Activated CD4-positive, alpha-beta T cell treated with anti-CD3 and anti-CD28 coated beads for 48 hours (primary cell): ENCODE data around the gene UMAD1.
"Not testable (repeated sequence)": the region's sequence is repeated elsewhere in the genome, so short reads cannot be mapped to it uniquely, and the experiment has no call there.

Source experiments
- DNase-seq: peaks from one replicate; pipeline ENCODE4 v3.0.0-alpha.2; 2020

The UMAD1 gene

GRCh38 chr7:7808156-7808555, 167.6 kb downstream of the UMAD1 start:
- DNase-seq, result no peak

- no peak for DNase-seq
These were observed 168.1 kb downstream of the UMAD1 start for GRCh38 chr7:7808626-7809025.

- no peak for DNase-seq
These were observed 169.8 kb downstream of the UMAD1 start for GRCh38 chr7:7810380-7810779.

GRCh38 chr7:7810826-7811225, 170.3 kb downstream of the UMAD1 start:
- no peak for DNase-seq

GRCh38 chr7:7812112-7812511, 171.6 kb downstream of the UMAD1 start:
- DNase-seq, result no peak

- DNase-seq, result no peak
These were observed 174.8 kb downstream of the UMAD1 start for GRCh38 chr7:7815395-7815794.

GRCh38 chr7:7816084-7816483, 175.5 kb downstream of the UMAD1 start:
- no peak for DNase-seq

- peak; percentile 17 for DNase-seq
These were observed 176.4 kb downstream of the UMAD1 start for GRCh38 chr7:7816816-7817536.

- DNase-seq, result no peak
These were observed 177.2 kb downstream of the UMAD1 start for GRCh38 chr7:7817748-7818147.

- not testable (repeated sequence) for DNase-seq
These were observed 177.6 kb downstream of the UMAD1 start for GRCh38 chr7:7818179-7818578.

- no peak for DNase-seq
These were observed 179.1 kb downstream of the UMAD1 start for GRCh38 chr7:7819442-7820247.

- no peak for DNase-seq
These were observed 179.9 kb downstream of the UMAD1 start for GRCh38 chr7:7820409-7820808.

GRCh38 chr7:7820939-7821338, 180.4 kb downstream of the UMAD1 start:
- DNase-seq, result no peak

- DNase-seq, result no peak
These were observed 181.0 kb downstream of the UMAD1 start for GRCh38 chr7:7821517-7821916.

GRCh38 chr7:7825294-7825693, 184.7 kb downstream of the UMAD1 start:
- not testable (repeated sequence) for DNase-seq

GRCh38 chr7:7829667-7830066, 189.1 kb downstream of the UMAD1 start:
- no peak for DNase-seq

- DNase-seq, result no peak
These were observed 189.7 kb downstream of the UMAD1 start for GRCh38 chr7:7830122-7830878.

GRCh38 chr7:7832518-7832917, 192.0 kb downstream of the UMAD1 start:
- DNase-seq, result no peak

- no peak for DNase-seq
These were observed 194.2 kb downstream of the UMAD1 start for GRCh38 chr7:7834761-7835160.

GRCh38 chr7:7841027-7841426, 200.5 kb downstream of the UMAD1 start:
- DNase-seq, result no peak

- DNase-seq, result no peak
These were observed 202.7 kb downstream of the UMAD1 start for GRCh38 chr7:7843240-7843639.

- no peak for DNase-seq
These were observed 203.4 kb downstream of the UMAD1 start for GRCh38 chr7:7843972-7844371.

- no peak for DNase-seq
These were observed 207.7 kb downstream of the UMAD1 start for GRCh38 chr7:7848246-7848645.

- DNase-seq, result no peak
These were observed 208.3 kb downstream of the UMAD1 start for GRCh38 chr7:7848892-7849291.
